PC-3 (cell line): ENCODE data around the gene PRKCE.

ENCODE experiments used
- CTCF ChIP-seq: fragments of 300-600 bp; sonication (generic); conservative IDR thresholded peaks from 2 replicates; pipeline ENCODE4 v1.5.1; 2017; ENCODE audit warnings: antibody characterized with exemption, low read depth, mild to moderate bottlenecking, low read length
- EZH2 ChIP-seq: fragments of 300-600 bp; sonication (generic); IDR thresholded peaks from one replicate; pipeline ENCODE4 v1.6.1; 2017; ENCODE audit warnings: antibody characterized with exemption, mild to moderate bottlenecking, low read length; ENCODE audit not compliant: unreplicated experiment

GRCh38 chr2:45919711-45920111 is 268.2 kb downstream of the PRKCE start:
- TF ChIP-seq CTCF = no peak
- TF ChIP-seq EZH2 = no peak
